Breast epithelium (tissue), 4 donors: Measurements from ENCODE around the gene ACAP2. TPM values are rescaled to one million over a fixed set of nuclear protein-coding genes. Genes with fewer than 3 reads are reported as not detected.
A peak's percentile ranks its signal among the peaks of the same experiment; 100 is the strongest.

Source experiments
- DNase-seq, 2 donors: peaks; one replicate each; pipeline ENCODE4 v3.0.0-alpha.2; 2019; ENCODE audit warnings: low spot score in 2 of 2
- H3K27ac ChIP-seq, 2 donors: fragments of 200-600 bp; sonication (generic) in 1 of 2; one replicate each; pipeline ENCODE4 v1.5.1; 2016 to 2019; ENCODE audit warnings: mild to moderate bottlenecking in 1 of 2
- H3K27me3 ChIP-seq, 2 donors: fragments of 200-600 bp; sonication (generic) in 1 of 2; one replicate each; pipeline versions ENCODE4 v1.5.1 to v1.6.0; 2017 to 2019; ENCODE audit warnings: control low read depth in 1 of 2, mild to moderate bottlenecking in 1 of 2
- H3K36me3 ChIP-seq: fragments of 200-600 bp; one replicate; pipeline ENCODE4 v1.5.1; 2019
- H3K4me1 ChIP-seq, 2 donors: fragments of 200-600 bp; sonication (generic); one replicate each; pipeline ENCODE4 v1.5.1; 2016 to 2019; ENCODE audit warnings: control low read depth in 1 of 2
- H3K4me3 ChIP-seq, 3 donors: fragments of 200-600 bp; sonication (generic); 1 replicate in 2 of 3; 2 replicates in 1 of 3; pipeline ENCODE4 v1.5.1; 2016 to 2019; ENCODE audit warnings: mild to moderate bottlenecking in 3 of 3, moderate library complexity in 2 of 3
- H3K9me3 ChIP-seq, 2 donors: fragments of 200-600 bp; sonication (generic) in 1 of 2; one replicate each; pipeline ENCODE4 v1.5.1; 2016 to 2019; ENCODE audit warnings: control low read depth in 1 of 2
- CTCF ChIP-seq, 3 donors: fragments of 450-650 bp; IDR thresholded peaks; one replicate each; pipeline ENCODE4 v1.5.1; 2016 to 2017; ENCODE audit warnings: antibody characterized with exemption in 3 of 3, mild to moderate bottlenecking in 3 of 3, moderate library complexity in 3 of 3
- POLR2A ChIP-seq: fragments of 450-650 bp; IDR thresholded peaks from one replicate; pipeline ENCODE4 v1.6.1; 2016; ENCODE audit warnings: antibody characterized with exemption, mild to moderate bottlenecking, moderate library complexity
- POLR2AphosphoS5 ChIP-seq, 3 donors: sonication (generic); formaldehyde crosslinking; IDR thresholded peaks; one replicate each; pipeline ENCODE4 v1.6.1; 2017; ENCODE audit warnings: antibody characterized with exemption in 3 of 3
- intact Hi-C: fragments of 100-400 bp; cut with DNase I; formaldehyde crosslinking; loops from one replicate; pipeline ENCODE4 v1.15.1; 2023; ENCODE audit warnings: low total_unique reads
- total RNA-seq, 3 donors: library from RNA; depleted of rRNA; stranded (reverse); fragments of >200 nt; gene quantifications; one replicate each; pipeline ENCODE4 v1.1.0, GENCODE V29; 2016

The ACAP2 gene
- total RNA-seq, 3 donors from 2014 or later: 60.0 to 87.1 (median 63.0) TPM

DNA sequence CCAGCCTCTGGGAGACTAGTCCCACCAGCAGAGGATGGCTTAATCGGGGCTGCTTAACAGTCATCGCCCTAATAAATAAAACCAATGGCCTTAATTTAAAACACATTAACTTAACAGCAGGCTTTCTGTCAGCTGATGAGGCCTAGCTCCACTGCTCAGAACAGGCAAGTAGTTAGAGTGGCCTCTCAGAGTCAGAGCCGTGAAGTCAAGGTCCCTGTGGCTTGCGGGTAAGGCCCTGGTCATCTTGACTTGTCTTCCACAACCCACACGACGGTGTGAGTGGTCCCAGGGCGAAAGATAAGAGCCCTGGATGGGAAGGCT is 183.7 kb downstream of the ACAP2 start:
- Histone ChIP-seq H3K27ac (peak overlapping the region; percentile 88 to 98), H3K4me1 (peaks cover 0 to 6% of the 10 kb centered on the region in 2 donors), H3K27me3 (no peaks in the 10 kb centered on the region), H3K36me3 (no peaks in the 10 kb centered on the region), H3K4me3 (peak overlapping the region; percentile 54 to 91 (median 68)), H3K9me3 (no peaks in the 10 kb centered on the region)
- no peak for TF ChIP-seq CTCF (IDR thresholded peaks at IDR 0.05)
- TF ChIP-seq POLR2A: no peak
- TF ChIP-seq POLR2AphosphoS5 (IDR thresholded peaks at IDR 0.05): peak in 1 of 3 donors; percentile 14
- intact Hi-C loops: no loop called here
- DNase-seq: no peak

DNA sequence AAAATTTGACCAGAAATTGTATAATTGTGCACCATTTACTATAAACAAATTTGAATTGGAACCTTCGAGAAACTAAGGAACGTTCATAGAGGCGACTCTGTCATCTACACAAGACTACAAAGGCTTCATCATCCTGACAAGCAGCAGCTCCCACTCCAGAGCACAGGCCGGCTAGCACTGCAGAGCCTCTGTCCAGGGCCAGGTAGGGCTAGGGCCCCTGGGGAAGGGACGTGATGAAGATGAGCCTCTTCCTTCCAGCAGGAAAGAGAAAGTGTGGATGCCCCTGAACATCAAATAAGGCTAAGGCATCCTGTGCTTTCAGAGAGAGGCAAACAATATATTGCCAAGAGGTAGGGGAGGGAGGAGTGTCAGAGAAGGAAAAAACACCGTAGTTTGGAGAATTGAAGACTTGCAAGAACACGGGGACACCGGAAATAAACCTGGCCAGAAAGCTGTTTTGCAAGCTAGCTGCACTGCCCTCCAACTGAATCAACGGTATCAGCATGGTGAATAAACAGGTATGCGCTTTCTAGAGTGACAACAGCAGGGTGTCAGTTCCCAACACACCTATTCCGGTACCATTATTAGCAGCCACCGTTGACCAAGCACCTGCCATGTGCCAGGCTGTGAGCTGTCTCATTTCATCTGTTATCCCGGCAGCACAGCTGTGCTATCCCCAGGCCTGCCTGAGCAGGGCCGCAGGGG is 184.2 kb downstream of the ACAP2 start:
- peak overlapping the region in 1 of 3 donors; percentile 91 for H3K4me3 ChIP-seq
- peaks cover 0 to 6% of the 10 kb centered on the region in 2 donors for H3K4me1 ChIP-seq
- H3K27ac ChIP-seq: peak overlapping the region; percentile 88 to 98
- no peak for TF ChIP-seq CTCF (IDR thresholded peaks at IDR 0.05)
- no peak for TF ChIP-seq POLR2AphosphoS5 (IDR thresholded peaks at IDR 0.05)
- TF ChIP-seq POLR2A: no peak
- intact Hi-C loops: no loop called here
- no peaks in the 10 kb centered on the region for H3K27me3 ChIP-seq
- DNase-seq: no peak
- no peaks in the 10 kb centered on the region for H3K36me3 ChIP-seq
- no peaks in the 10 kb centered on the region for H3K9me3 ChIP-seq

DNA sequence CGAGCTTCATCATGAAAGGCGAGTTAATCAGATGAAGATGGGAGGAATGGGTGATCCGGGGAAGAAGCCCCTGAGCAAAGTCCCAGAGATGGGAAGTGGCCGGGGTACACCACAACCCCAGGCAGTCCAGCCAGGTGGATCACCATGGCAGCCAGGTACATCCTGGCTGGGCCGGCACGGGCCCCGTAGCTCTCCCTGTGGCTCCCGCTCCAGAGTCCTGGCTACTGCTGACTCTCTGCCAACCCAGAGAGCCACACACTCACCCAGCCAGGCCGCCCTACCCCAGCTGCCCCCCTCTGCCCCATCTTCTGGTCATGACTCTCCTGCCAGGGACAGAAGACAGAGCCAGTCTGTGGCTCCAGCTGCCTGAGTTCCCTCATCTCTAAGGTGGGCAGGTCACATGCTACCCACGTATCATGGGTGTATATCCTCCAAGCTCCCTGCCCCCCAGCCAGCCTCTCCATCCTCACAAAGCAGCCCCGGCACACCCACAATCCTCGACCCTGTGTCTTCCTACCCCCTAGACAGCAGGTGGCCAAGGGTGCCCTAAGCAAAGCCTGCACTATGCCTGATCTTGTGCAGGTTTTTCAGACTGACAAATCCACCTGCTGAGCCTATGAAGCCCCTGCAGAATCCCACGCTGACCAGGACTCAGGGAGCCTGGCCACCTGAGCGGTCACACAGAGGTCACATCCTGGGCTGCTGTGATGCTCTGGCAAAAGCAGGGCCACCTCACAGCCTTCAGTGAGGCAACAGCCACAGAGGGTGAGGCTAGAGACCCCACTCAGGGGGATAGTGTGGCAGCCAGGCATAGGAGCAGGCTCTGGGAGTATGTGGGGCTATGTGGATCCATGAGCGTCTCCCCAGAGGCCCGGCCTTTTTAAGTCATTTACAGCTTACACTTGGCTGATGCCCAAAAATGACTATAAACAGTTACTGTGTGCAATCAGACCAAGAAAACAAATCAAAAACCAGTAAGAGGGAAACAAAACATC is 185.1 kb downstream of the ACAP2 start:
- H3K36me3 ChIP-seq: no peaks in the 10 kb centered on the region
- no peaks in the 10 kb centered on the region for H3K9me3 ChIP-seq
- no peak for DNase-seq
- H3K27me3 ChIP-seq: no peaks in the 10 kb centered on the region
- TF ChIP-seq POLR2A: no peak
- no peak for TF ChIP-seq POLR2AphosphoS5 (IDR thresholded peaks at IDR 0.05)
- no peak for TF ChIP-seq CTCF (IDR thresholded peaks at IDR 0.05)
- peak overlapping the region in 1 of 2 donors; percentile 21 for H3K27ac ChIP-seq
- intact Hi-C loops: no loop called here
- peaks cover 0 to 6% of the 10 kb centered on the region in 2 donors for H3K4me1 ChIP-seq
- no peak overlapping the region for H3K4me3 ChIP-seq

GRCh38 chr3:195256639-195257453 is 186.0 kb downstream of the ACAP2 start:
- intact Hi-C loops: no loop called here
- Histone ChIP-seq H3K4me1 (peaks cover 0 to 6% of the 10 kb centered on the region in 2 donors), H3K4me3 (no peak overlapping the region), H3K27ac (no peak overlapping the region), H3K9me3 (no peaks in the 10 kb centered on the region), H3K36me3 (no peaks in the 10 kb centered on the region), H3K27me3 (no peaks in the 10 kb centered on the region)
- no peak for DNase-seq
- TF ChIP-seq CTCF (IDR thresholded peaks at IDR 0.05): no peak
- no peak for TF ChIP-seq POLR2A
- TF ChIP-seq POLR2AphosphoS5 (IDR thresholded peaks at IDR 0.05): no peak
